WTC11 (cell line): ENCODE data around the gene CDNF. TPM values are rescaled to one million over a fixed set of nuclear protein-coding genes. Genes with fewer than 3 reads are reported as not detected.

Source experiments
- ATAC-seq: fragments of 200-7000 bp; cut with Tn5 transposase; 2 replicates; pipeline ENCODE4 v1.10.0; 2021; ENCODE audit warnings: mild to moderate bottlenecking, moderate library complexity
- CTCF ChIA-PET: fragments of 300-600 bp; sonication (Branson Sonifier 250); formaldehyde crosslinking; loops from one replicate; lab custom pipeline; 2021; ENCODE audit warnings: antibody characterized with exemption; lab: Charles Lee
- POLR2A ChIA-PET: fragments of 350-600 bp; sonication (Branson Sonifier 250); formaldehyde crosslinking; loops from one replicate; lab custom pipeline; 2021; ENCODE audit warnings: antibody characterized with exemption; lab: Charles Lee
- DNase-seq: peaks from one replicate; pipeline ENCODE4 v3.0.0; 2021; ENCODE audit warnings: low spot score
- H3K27ac Mint-ChIP-seq: 2 replicates; pipeline ENCODE4 v1.8.0; 2021; ENCODE audit warnings: mixed read lengths
- H3K27me3 Mint-ChIP-seq: 2 replicates; pipeline ENCODE4 v1.8.0; 2021; ENCODE audit warnings: low read depth, mild to moderate bottlenecking, moderate library complexity, mixed read lengths
- H3K36me3 Mint-ChIP-seq: 2 replicates; pipeline ENCODE4 v1.8.0; 2021; ENCODE audit warnings: mixed read lengths
- H3K4me1 Mint-ChIP-seq: 2 replicates; pipeline ENCODE4 v1.8.0; 2022; ENCODE audit warnings: mixed read lengths
- H3K4me3 Mint-ChIP-seq: 2 replicates; pipeline ENCODE4 v1.8.0; 2021; ENCODE audit warnings: mild to moderate bottlenecking, moderate library complexity, mixed read lengths
- H3K9me3 Mint-ChIP-seq: 2 replicates; pipeline ENCODE4 v1.8.0; 2021; ENCODE audit warnings: mixed read lengths
- CBFB ChIP-seq: sonication (generic); formaldehyde crosslinking; IDR thresholded peaks from 2 replicates; pipeline ENCODE4 v1.8.1; 2022; ENCODE audit warnings: mild to moderate bottlenecking, low read depth, missing genetic modification reagents
- EMX1 ChIP-seq: fragments of 250-450 bp; sonication (Bioruptor Pico); IDR thresholded peaks from 2 replicates; pipeline ENCODE4 v1.8.0; 2021; ENCODE audit warnings: mild to moderate bottlenecking
- FOXP4 ChIP-seq: sonication (generic); formaldehyde crosslinking; IDR thresholded peaks from 2 replicates; pipeline ENCODE4 v1.8.0; 2022; ENCODE audit warnings: mild to moderate bottlenecking, missing genetic modification reagents
- GABPB1 ChIP-seq: sonication (generic); formaldehyde crosslinking; IDR thresholded peaks from 2 replicates; pipeline ENCODE4 v1.8.1; 2023; ENCODE audit warnings: mild to moderate bottlenecking, missing genetic modification reagents
- NFYB ChIP-seq: sonication (generic); formaldehyde crosslinking; conservative IDR thresholded peaks from 2 replicates; pipeline ENCODE4 v1.8.0; 2022; ENCODE audit warnings: low read depth, missing genetic modification reagents
- PREB ChIP-seq: sonication (generic); formaldehyde crosslinking; IDR thresholded peaks from 2 replicates; pipeline ENCODE4 v1.8.1; 2022; ENCODE audit warnings: mild to moderate bottlenecking, missing genetic modification reagents, moderate library complexity, borderline replicate concordance
- PRRX2 ChIP-seq: fragments of 250-450 bp; sonication (Bioruptor Pico); IDR thresholded peaks from 2 replicates; pipeline ENCODE4 v1.8.0; 2021; ENCODE audit warnings: mild to moderate bottlenecking
- TEAD1 ChIP-seq: sonication (generic); formaldehyde crosslinking; IDR thresholded peaks from 2 replicates; pipeline ENCODE4 v1.8.0; 2022; ENCODE audit warnings: mild to moderate bottlenecking, missing genetic modification reagents
- ZNF532 ChIP-seq: fragments of 250-450 bp; sonication (Bioruptor Pico); IDR thresholded peaks from 2 replicates; pipeline ENCODE4 v1.9.0; 2021; ENCODE audit warnings: mild to moderate bottlenecking, borderline replicate concordance
- total RNA-seq: library from RNA; stranded (reverse); gene quantifications from 3 replicates; pipeline ENCODE4 v1.2.3, GENCODE V29; 2021
- TF ChIP-seq, protein P1 (sequence below): sonication (generic); formaldehyde crosslinking; IDR thresholded peaks from 2 replicates; pipeline ENCODE4 v1.8.1; 2023; ENCODE audit warnings: mild to moderate bottlenecking, missing genetic modification reagents, borderline replicate concordance
- TF ChIP-seq, protein P2 (sequence below): fragments of 250-450 bp; sonication (Bioruptor Pico); conservative IDR thresholded peaks from 2 replicates; pipeline ENCODE4 v1.9.0; 2021; ENCODE audit warnings: mild to moderate bottlenecking

CDNF gene
- total RNA-seq, 1 experiment from 2014 or later: 1.4 TPM

DNA sequence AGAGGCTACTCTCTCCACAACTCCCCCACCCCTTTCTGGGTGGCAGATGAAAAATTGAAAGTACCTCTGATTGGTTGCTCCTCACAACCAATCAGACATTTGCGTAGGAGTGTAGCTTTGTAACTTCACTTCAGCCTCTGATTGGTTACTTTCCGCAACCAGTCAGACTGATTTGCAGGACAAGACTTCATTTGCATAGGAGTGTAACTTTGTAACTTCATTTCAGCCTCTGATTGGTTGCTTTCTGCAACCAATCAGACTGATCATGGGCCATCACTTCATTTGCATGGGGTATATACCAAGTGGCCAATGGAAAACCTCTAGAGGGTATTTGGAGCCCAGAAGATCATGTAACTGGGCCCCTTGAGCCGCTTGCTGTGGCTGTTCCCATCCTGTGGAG lies 25.6 kb downstream of the CDNF start:
- peaks cover 3% of the 10 kb centered on the region for H3K9me3 Mint-ChIP-seq

GRCh38 chr10:14810969-14811953 lies 26.6 kb downstream of the CDNF start:
- POLR2A ChIA-PET: no interaction called here
- peaks cover 13% of the 10 kb centered on the region for H3K4me1 Mint-ChIP-seq
- no peak overlapping the region for H3K27ac Mint-ChIP-seq
- no peaks in the 10 kb centered on the region for H3K36me3 Mint-ChIP-seq
- H3K27me3 Mint-ChIP-seq: no peaks in the 10 kb centered on the region
- DNase-seq (no peak), ATAC-seq (no peak; the same call in 1 of the 2 replicates)
- CTCF ChIA-PET: interaction anchor here (0.8 to 1.2 kb wide), 2 partner anchors 8 to 274 kb away, joined by 3 to 5 read pairs; no protein-coding TSS in a partner anchor
- H3K4me3 Mint-ChIP-seq: no peak overlapping the region
- no peaks in the 10 kb centered on the region; the same call in 1 of the 2 replicates for H3K9me3 Mint-ChIP-seq
- TF ChIP-seq EMX1 (CRISPR knock-in tag): no peak
- no peak for TF ChIP-seq TEAD1 (CRISPR knock-in tag)
- TF ChIP-seq, protein P1, sequence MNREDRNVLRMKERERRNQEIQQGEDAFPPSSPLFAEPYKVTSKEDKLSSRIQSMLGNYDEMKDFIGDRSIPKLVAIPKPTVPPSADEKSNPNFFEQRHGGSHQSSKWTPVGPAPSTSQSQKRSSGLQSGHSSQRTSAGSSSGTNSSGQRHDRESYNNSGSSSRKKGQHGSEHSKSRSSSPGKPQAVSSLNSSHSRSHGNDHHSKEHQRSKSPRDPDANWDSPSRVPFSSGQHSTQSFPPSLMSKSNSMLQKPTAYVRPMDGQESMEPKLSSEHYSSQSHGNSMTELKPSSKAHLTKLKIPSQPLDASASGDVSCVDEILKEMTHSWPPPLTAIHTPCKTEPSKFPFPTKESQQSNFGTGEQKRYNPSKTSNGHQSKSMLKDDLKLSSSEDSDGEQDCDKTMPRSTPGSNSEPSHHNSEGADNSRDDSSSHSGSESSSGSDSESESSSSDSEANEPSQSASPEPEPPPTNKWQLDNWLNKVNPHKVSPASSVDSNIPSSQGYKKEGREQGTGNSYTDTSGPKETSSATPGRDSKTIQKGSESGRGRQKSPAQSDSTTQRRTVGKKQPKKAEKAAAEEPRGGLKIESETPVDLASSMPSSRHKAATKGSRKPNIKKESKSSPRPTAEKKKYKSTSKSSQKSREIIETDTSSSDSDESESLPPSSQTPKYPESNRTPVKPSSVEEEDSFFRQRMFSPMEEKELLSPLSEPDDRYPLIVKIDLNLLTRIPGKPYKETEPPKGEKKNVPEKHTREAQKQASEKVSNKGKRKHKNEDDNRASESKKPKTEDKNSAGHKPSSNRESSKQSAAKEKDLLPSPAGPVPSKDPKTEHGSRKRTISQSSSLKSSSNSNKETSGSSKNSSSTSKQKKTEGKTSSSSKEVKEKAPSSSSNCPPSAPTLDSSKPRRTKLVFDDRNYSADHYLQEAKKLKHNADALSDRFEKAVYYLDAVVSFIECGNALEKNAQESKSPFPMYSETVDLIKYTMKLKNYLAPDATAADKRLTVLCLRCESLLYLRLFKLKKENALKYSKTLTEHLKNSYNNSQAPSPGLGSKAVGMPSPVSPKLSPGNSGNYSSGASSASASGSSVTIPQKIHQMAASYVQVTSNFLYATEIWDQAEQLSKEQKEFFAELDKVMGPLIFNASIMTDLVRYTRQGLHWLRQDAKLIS (CRISPR knock-in tag): no peak
- TF ChIP-seq NFYB (CRISPR knock-in tag): no peak
- TF ChIP-seq, protein P2, sequence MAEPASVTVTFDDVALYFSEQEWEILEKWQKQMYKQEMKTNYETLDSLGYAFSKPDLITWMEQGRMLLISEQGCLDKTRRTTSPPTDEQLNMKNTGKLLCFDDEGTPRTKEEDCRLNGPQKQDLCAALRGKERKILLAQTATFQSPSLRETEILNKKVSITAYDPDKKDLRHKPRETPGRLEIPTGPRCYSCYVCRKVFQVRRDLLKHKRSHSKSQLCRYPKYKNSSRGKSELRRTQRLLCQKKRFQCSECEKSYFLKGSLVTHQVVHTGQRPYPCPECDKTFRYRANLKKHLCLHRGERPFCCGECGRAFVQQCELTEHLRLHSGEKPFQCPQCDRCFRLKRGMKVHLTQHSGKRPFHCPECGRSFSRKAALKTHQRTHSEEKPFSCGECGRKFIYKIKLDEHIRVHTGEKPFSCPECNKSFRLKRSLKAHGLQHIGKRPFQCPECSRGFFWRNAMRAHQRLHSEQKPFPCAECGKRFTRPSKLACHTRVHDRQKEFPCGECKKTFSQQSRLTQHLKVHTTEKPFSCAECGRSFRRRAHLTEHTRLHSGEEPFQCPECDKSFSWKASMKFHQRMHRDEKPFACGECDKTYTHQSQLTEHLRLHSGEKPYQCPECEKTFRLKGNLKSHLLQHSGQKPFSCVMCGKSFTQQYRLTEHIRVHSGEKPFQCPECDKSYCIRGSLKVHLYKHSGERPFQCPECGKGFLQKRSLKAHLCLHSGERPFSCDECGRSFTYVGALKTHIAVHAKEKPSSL (CRISPR knock-in tag): no peak
- no peak for TF ChIP-seq GABPB1 (CRISPR knock-in tag)
- no peak for TF ChIP-seq PRRX2 (CRISPR knock-in tag)
- no peak for TF ChIP-seq FOXP4 (CRISPR knock-in tag)
- TF ChIP-seq PREB (CRISPR knock-in tag): no peak
- TF ChIP-seq CBFB (CRISPR knock-in tag): no peak

More for the DNA sequence above, 25.6 kb downstream of the CDNF start:
- TF ChIP-seq ZNF532 (CRISPR knock-in tag) (no peak), NFYB (CRISPR knock-in tag) (peak; percentile 58)
- DNase-seq (no peak), ATAC-seq (peak; percentile 43)
- H3K4me1 Mint-ChIP-seq: peaks cover 13% of the 10 kb centered on the region
- H3K27me3 Mint-ChIP-seq: no peaks in the 10 kb centered on the region
- H3K27ac Mint-ChIP-seq: no peak overlapping the region
- H3K36me3 Mint-ChIP-seq: no peaks in the 10 kb centered on the region
- ChIA-PET CTCF (interaction anchor here (0.6 kb wide), 1 partner anchor 589 kb away, joined by 5 read pairs; no protein-coding TSS in a partner anchor), POLR2A (no interaction called here)
- H3K4me3 Mint-ChIP-seq: no peak overlapping the region
